NCI-H748 treated with DMSO at 0.1 percent for 48 hours (cell line): ENCODE measurements around the gene CNPY1.

Source experiments
- DNase-seq: peaks from one replicate; lab custom pipeline; 2025; lab: John Stamatoyannopoulos, UW

Gene CNPY1

GRCh38 chr7:155488483-155489127 is 57.8 kb downstream of the CNPY1 start:
- no peak for DNase-seq

DNA sequence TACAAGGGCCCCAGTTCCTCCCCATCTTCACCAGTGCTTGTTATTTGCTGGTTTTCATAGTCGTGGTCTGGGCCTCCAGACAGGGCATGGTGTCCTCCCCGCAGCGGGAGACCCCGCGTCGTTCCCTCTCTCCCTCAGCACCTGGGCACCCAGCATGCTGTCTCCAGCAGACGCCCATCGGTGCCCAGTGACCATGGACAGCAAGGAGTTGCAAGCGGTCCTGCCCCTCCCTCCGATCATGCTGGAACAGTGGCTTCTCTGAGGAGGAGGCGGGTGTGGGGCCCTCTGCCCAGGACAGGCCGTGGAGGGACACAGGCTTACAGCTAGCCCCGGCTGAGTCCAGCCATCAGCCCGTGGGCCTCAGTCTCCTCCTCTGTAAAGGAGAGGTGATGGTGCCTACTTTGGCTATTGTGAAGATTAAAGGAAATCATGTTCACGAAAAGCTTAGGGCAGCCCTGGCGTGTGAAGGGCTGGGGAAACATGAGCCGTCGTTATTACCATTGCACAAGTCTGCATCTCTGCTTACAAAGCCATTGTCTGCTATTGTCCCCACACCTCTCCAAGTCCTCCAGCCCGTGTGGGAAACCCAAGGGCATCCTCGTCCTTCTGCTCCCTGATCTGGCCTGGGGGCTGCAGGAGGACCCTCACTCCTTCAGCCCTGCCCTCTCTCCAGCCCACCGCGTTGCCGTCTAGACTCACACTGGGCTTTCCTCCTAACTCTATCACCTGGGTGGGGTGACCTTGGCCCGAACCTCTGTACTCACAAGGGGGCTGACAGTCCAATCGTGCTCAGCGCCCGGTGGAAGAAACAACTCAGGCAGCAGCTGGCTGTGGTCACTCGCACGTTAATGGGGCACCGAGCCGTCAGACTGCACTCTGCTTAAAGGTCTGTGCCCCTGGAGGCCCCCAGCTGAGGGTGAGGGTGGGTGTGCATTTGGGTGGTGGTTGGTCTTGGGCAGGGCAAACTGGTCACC is 58.6 kb downstream of the CNPY1 start:
- no peak for DNase-seq

GRCh38 chr7:155486783-155487508 is 59.4 kb downstream of the CNPY1 start:
- DNase-seq: no peak

GRCh38 chr7:155484483-155485399 is 61.6 kb downstream of the CNPY1 start:
- no peak for DNase-seq

DNA sequence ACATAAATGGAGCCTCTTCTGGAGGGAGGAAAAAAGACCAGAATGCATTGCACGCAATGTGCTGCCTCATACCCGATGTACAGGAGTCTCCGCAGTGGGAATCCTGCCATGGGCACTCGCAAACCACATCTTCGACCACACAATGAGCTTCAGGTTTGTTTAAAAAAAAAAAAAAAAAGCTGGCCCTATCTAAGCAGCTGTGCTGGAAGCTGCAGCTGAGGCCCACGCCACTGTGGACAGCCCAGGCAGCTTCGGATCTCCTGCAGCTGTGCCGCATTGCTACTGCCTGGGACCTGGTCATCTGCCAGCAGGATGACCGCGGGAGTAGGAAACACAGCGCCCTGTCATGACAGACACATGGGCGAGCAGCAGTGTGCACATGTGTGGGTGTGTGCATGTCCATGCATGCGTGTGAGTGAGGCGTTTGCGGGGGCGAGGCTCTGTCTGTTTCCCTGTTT is 62.5 kb downstream of the CNPY1 start:
- DNase-seq: no peak

GRCh38 chr7:155483245-155483644 is 63.1 kb downstream of the CNPY1 start:
- no peak for DNase-seq

DNA sequence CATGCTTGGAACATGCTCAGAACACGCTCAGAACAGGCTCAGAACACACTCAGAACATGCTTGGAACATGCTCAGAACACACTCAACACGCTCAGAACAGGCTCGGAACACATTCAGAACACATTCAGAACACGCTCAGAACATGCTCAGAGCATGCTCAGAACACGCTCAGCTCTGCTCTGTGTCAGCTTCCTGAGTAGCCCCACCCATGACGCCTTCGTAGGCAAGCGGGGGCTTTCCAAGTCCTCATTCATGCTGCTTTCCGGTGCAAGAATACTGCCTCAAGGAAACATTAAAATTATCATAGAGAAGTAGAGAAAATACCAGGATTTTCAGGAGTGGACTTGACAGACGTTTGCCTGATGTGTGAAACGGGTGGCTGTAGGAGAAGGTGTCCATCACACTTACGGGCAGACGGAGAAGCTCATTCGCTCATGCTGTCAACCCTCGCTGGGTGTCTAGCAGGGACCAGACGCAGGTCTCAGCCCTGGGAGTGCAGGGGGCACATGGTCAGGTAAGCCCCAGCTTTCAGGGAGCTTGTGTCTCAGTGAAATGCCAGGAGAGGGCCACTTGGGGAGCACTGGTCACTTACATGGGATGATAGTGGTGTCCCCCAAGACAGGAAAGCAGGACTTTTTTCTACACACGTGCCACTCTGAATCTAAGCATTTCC is 63.7 kb downstream of the CNPY1 start:
- DNase-seq: no peak

GRCh38 chr7:155481764-155482163 is 64.6 kb downstream of the CNPY1 start:
- DNase-seq: no peak

GRCh38 chr7:155477476-155477875 is 68.9 kb downstream of the CNPY1 start:
- no peak for DNase-seq

- DNase-seq: no peak
Measured at GRCh38 chr7:155471718-155472117, 74.6 kb downstream of the CNPY1 start.

GRCh38 chr7:155470686-155471638 is 75.4 kb downstream of the CNPY1 start:
- DNase-seq: no peak

DNA sequence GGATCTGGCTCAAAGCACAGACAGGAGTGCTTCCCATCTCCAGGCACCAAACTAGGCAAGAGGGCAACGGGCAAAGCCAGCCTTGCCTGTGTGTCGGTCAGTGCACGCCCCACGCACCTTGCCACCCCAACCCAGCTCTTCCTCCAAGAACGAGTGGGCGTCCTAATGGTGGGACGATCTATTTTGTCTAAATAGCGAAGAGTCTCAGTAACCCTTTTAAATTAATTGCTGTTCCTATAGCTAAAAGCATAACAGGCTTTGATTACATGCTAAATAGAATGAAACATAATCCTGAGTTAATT is 76.2 kb downstream of the CNPY1 start:
- no peak for DNase-seq

- DNase-seq: no peak
Measured at GRCh38 chr7:155469311-155470185, 76.8 kb downstream of the CNPY1 start.

DNA sequence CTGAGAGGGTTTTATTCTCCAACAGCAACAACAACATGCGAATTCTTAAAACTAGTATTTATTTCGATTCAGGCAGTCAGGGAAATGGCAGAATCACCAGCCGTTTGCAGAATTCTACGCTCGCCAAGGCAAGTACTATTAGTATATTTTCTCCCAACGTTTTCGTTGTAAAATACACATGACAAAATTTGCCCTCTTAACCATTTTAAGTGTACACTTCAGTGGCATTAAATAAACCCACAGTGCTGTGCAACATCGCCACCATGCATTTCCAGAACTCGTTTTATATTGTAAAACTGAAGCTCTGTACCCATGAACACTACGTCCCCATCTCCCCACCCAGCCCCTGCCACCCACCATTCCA is 77.6 kb downstream of the CNPY1 start:
- no peak for DNase-seq

- no peak for DNase-seq
Measured at GRCh38 chr7:155467846-155468784, 78.2 kb downstream of the CNPY1 start.

DNA sequence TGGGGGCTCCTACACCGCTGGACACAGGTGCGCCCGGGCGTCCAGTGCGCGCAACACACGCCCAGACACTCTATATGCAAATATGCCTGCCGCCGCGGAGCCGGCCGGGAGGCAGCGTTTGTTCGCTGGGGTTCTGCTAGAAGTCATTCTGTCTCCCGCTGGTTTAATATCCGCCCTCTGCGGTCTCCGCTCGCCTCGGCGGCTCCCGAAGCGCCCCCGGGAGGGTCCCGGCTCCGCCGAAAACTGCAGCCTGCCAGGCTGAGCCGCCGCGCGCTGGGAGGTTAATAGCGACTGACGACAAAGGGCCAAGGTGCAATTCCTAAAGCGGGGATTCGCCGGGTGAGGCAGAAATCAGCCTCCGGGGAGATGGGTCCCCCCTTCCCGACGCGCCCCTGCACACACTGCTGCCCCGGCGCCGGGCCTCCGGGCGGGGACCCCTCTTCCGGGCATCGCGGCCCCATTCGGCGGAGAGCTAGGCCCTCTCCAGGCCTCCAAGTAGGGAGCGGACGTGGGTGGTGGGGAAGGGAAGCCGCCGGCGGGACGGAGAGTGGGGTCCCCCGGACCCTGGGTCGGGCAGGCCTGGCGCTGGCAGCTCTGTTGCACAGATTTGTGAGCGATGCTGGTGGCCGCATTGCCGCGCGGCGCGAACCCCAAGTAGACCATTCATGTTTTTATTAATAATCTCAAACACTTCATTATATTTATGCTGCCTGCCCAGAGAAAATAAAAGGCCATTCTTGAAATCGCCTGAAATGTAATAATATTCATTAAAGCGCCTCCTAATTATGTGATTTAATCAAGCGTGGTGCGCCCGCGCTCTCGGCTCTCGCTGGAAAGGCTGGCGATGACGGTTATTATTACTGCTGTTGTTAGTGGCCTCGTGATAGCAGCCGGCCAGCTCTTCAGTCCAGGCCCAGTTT is 79.3 kb downstream of the CNPY1 start:
- peak; percentile 52 for DNase-seq
